ENCODE data around the gene RETSAT. TPM values are rescaled to one million over a fixed set of nuclear protein-coding genes. Genes with fewer than 3 reads are reported as not detected.

Gene RETSAT
- total and polyA plus RNA-seq, 2 of the 13 experiments (the other 11 are each of a cell fraction or from before 2014, with no cell fraction given): 46.7 to 61.0 TPM

- intact Hi-C loops (cut with micrococcal nuclease; ENCODE audit: unreplicated experiment): no loop called here
Observed at GRCh38 chr2:85397925-85398331, 43.6 kb upstream of the RETSAT start.

GRCh38 chr2:85396531-85397470 lies 42.5 kb upstream of the RETSAT start:
- Histone ChIP-seq H3K9ac (ENCODE audit: insufficient read depth, low read depth, low read length) (no peak overlapping the region), H3K9me3 (ENCODE audit: low read length) (no peaks in the 10 kb centered on the region), H3K27ac (ENCODE audit: extremely low read length, insufficient read depth, low read length) (no peak overlapping the region), H4K20me1 (ENCODE audit: insufficient read depth, low read length) (no peaks in the 10 kb centered on the region), H3K36me3 (replicated peaks in 1 of 2; ENCODE audit: control insufficient read depth in 1 of 2, insufficient read depth in 2 of 2, low read length in 2 of 2) (no peaks in the 10 kb centered on the region), H3K4me3 (replicated peaks in 1 of 3; ENCODE audit: insufficient read depth in 1 of 3, low read depth in 2 of 3, low read length in 3 of 3) (no peak overlapping the region), H3K4me2 (ENCODE audit: low read depth, low read length) (no peak overlapping the region), H3K4me1 (ENCODE audit: insufficient read depth, low read length) (peaks cover 32% of the 10 kb centered on the region), H3K79me2 (ENCODE audit: insufficient read depth, low read length) (no peaks in the 10 kb centered on the region), H2AFZ (ENCODE audit: low read length) (no peak overlapping the region), H3K27me3 (ENCODE audit: control insufficient read depth in 1 of 2, insufficient read depth in 2 of 2, low read length in 2 of 2) (no peaks in the 10 kb centered on the region)
- no peak for DNase-seq (ENCODE audit: low spot score)
- WGBS (ENCODE audit: low lambda C conversion rate): 85% methylated on average over 5 of the region's 5 CpGs
- no peak for FAIRE-seq
- in situ Hi-C loops (cut with HindIII; ENCODE audit: extremely low pct_ligation_motif_present, low pct_unique_long_range_greater_than_20kb) (no loop called here), intact Hi-C loops (cut with micrococcal nuclease; ENCODE audit: unreplicated experiment) (no loop called here)
- POLR2A ChIA-PET: interaction anchor here (1.5 kb wide), 1 partner anchor 164 kb away, joined by 5 read pairs; the partner anchor contains the start of gene GGCX
- TF ChIP-seq HNF1B (CRISPR knock-in tag; IDR thresholded peaks at IDR 0.05) (no peak), GPN1 (CRISPR knock-in tag; IDR thresholded peaks at IDR 0.05; ENCODE audit: borderline replicate concordance) (no peak), NR3C1 (CRISPR knock-in tag; IDR thresholded peaks at IDR 0.05) (no peak), ZNF232 (CRISPR knock-in tag; IDR thresholded peaks at IDR 0.05; ENCODE audit: borderline replicate concordance) (no peak), E2F5 (CRISPR knock-in tag; conservative IDR thresholded peaks at IDR 0.05) (no peak), IRF1 (CRISPR knock-in tag; IDR thresholded peaks at IDR 0.05; ENCODE audit: low read depth) (no peak), HCFC1 (IDR thresholded peaks at IDR 0.05; ENCODE audit: low read depth, low read length) (no peak)
- no peak for ATAC-seq
- CTCF ChIA-PET (ENCODE audit: low intra/inter-chr PET ratio, low total read pairs): no interaction called here
- no TSS peak for BruUV-seq (replicated peaks)

More at GRCh38 chr2:85397925-85398331, 43.6 kb upstream of the RETSAT start:
- ChIA-PET POLR2A (interaction anchor here (1.5 to 1.6 kb wide), 2 partner anchors 21 to 163 kb away, joined by 5 to 6 read pairs; partner anchors contain the start of genes GGCX and SH2D6), CTCF (ENCODE audit: low intra/inter-chr PET ratio, low total read pairs) (no interaction called here)
- Histone ChIP-seq H3K4me1 (ENCODE audit: insufficient read depth, low read length) (peaks cover 38% of the 10 kb centered on the region), H3K79me2 (ENCODE audit: insufficient read depth, low read length) (no peaks in the 10 kb centered on the region), H3K27ac (ENCODE audit: extremely low read length, insufficient read depth, low read length) (no peak overlapping the region), H3K36me3 (replicated peaks in 1 of 2; ENCODE audit: control insufficient read depth in 1 of 2, insufficient read depth in 2 of 2, low read length in 2 of 2) (no peaks in the 10 kb centered on the region), H3K4me2 (ENCODE audit: low read depth, low read length) (no peak overlapping the region), H3K4me3 (replicated peaks in 1 of 3; ENCODE audit: insufficient read depth in 1 of 3, low read depth in 2 of 3, low read length in 3 of 3) (no peak overlapping the region), H3K9ac (ENCODE audit: insufficient read depth, low read depth, low read length) (no peak overlapping the region), H3K27me3 (ENCODE audit: control insufficient read depth in 1 of 2, insufficient read depth in 2 of 2, low read length in 2 of 2) (no peaks in the 10 kb centered on the region), H3K9me3 (ENCODE audit: low read length) (no peaks in the 10 kb centered on the region), H4K20me1 (ENCODE audit: insufficient read depth, low read length) (no peaks in the 10 kb centered on the region), H2AFZ (ENCODE audit: low read length) (no peak overlapping the region)
- BruUV-seq (replicated peaks): no TSS peak
- FAIRE-seq (no peak), DNase-seq (ENCODE audit: low spot score) (no peak), ATAC-seq (peak; percentile 11; the same call in 1 of the 3 replicates)
- TF ChIP-seq NFYC (CRISPR knock-in tag; IDR thresholded peaks at IDR 0.05) (no peak), ZNF263 (CRISPR knock-in tag; IDR thresholded peaks at IDR 0.05) (peak; percentile 95), SOX13 (IDR thresholded peaks at IDR 0.05) (no peak), SOX13 (CRISPR knock-in tag; conservative IDR thresholded peaks at IDR 0.05 in 1 of 2, IDR thresholded peaks at IDR 0.05 in 1 of 2) (peak in 1 of 2 experiments; percentile 26; a peak in 1 of 4 replicates), HNF4G (IDR thresholded peaks at IDR 0.05; ENCODE audit: borderline replicate concordance, low read depth, low read length) (0 out of 2 replicates have a peak, but pooled peaks have one; percentile 7), HNF4G (CRISPR knock-in tag; IDR thresholded peaks at IDR 0.05; ENCODE audit: borderline replicate concordance, low read depth) (no peak), RARA (CRISPR knock-in tag; IDR thresholded peaks at IDR 0.05) (peak; percentile 35; the same call in 1 of the 2 replicates)
- in situ Hi-C loops (cut with HindIII; ENCODE audit: extremely low pct_ligation_motif_present, low pct_unique_long_range_greater_than_20kb): no loop called here
- WGBS (ENCODE audit: low lambda C conversion rate): 25% methylated on average over 2 of the region's 4 CpGs

Data from HepG2 (cell line).